OCI-LY7 (cell line): ENCODE data around the gene GNL1.

ENCODE experiments used
- CTCF ChIP-seq: fragments of 200-600 bp; sonication (generic); conservative IDR thresholded peaks from 2 replicates; pipeline ENCODE4 v1.5.1; 2014; ENCODE audit warnings: mild to moderate bottlenecking, antibody characterized with exemption, low read length, moderate library complexity, mixed read lengths
- EZH2phosphoT487 ChIP-seq: fragments of 200-600 bp; sonication (generic); IDR thresholded peaks from 2 replicates; pipeline ENCODE4 v1.6.1; 2018; ENCODE audit warnings: low read depth, borderline replicate concordance, mild to moderate bottlenecking, mixed run types, antibody characterized with exemption, low read length, moderate library complexity, mixed read lengths

GRCh38 chr6:30603961-30604360 lies 47.7 kb upstream of the GNL1 start:
- TF ChIP-seq CTCF (no peak), EZH2phosphoT487 (no peak)
